HG03571 (cell line): ENCODE measurements around the gene PTGIS.

Experiments
- ATAC-seq: cut with Tn5 transposase; IDR thresholded peaks from one replicate; pipeline ENCODE4 v1.9.1; 2021; ENCODE audit not compliant: unreplicated experiment

Gene PTGIS

DNA sequence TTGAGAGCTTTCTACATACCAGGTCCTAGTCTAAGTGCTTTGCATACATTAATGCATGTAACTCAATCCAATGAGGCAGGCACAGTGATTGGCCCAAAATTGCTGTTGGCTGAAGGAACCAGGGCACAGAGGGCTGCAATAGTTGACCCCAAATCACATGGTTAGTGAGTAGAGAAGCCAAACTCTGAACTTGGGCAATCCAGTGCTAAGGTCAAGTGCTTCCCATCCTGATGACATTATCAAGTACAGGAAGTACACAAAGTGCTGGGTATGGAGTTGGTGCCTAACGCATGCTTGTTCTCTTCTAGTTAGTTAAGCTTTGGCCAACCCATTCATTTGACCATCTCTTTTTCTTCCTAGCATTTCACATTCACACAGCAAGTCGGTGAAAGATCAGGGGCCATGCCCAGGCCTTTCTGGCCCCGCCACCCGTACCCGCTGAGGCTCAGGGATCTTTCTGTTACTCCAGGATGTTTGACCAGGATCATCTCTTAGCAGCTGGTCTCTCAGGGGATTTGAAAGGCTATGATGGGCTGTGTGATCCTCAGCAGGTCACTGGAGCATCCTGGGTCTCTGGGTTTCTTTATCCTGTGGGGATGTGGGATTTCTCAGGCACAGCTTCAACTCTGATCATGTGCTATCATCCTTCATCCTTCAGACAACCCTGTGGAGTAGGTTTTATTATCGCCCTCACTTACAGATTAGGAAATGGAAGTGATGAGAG lies 92.5 kb downstream of the PTGIS start:
- ATAC-seq = no peak

DNA sequence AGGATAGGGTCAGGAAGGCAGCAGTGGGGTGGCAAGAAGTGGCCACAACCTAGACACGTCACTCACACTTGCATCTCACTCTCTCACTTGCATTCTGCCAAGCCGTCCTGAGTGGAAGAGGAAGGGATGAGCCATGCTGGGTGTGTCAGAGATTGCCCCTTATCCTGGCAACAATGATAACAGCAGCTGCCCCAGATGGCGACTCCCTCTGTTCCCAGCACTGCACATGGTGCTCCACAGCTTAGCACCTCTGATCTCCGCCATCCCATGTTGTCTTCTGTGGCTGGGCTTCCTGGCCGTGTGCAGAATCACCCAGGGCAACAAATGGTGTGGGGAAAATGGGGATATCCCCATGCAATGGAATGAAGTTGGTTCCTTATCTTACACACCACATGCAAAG lies 96.5 kb downstream of the PTGIS start:
- no peak for ATAC-seq

DNA sequence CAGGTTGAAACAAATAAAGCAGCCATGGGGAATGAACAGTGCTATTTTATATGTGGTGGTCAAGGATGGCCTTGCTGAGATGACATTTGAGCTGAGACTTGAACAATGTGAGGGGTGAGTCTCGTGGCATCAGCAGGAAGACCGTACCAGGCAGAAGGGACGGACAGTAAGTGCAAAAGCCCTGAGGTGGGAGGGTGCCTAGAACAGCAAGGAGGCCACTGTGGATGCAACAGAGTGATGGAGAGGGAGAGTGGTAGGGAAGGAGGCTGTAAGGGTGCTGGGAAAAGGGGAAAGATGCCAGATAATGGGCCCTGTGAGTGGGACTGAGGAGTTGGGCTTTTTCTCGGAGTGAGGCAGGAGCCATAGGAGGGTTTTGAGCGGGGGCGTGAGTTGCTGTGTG lies 97.0 kb downstream of the PTGIS start:
- ATAC-seq = no peak

DNA sequence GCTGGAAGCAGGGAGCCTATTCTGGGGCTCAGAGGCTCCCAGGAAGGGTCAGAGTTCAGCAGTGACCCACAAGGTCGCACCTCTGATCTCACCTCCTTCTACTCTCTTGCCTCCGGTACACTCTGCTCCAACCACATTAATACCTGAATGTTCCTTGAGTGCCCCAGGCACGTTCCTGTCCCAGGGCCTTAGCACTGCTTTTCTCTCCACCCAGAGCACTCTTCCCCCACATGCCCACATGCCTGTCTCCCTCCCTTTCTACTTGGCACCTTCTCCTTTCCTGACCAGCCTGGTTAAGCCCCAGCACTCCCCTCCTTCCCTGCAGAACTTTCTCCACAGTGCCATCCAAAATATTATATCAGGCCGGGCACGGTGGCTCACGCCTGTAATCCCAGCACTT lies 98.9 kb downstream of the PTGIS start:
- no peak for ATAC-seq

DNA sequence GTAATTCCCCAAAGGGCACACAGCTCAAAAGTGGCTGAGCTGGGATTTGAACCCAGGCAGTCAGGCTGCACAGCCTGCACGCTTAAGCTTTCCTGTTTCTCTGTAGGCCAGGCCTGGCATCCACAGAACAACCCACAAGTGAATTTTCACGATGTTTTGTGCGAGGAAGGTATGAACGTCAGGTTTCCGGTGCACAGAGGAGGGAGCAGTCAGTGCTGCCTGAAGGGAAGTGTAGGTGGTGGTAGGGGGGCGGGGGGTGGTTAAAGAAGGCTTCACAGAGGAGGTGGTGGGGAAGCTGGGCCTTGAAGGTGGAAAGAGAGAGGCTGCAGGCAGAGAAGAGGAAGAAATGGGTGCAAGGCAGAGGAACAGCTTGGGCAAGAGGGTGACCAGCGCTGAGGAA lies 99.5 kb downstream of the PTGIS start:
- no peak for ATAC-seq

DNA sequence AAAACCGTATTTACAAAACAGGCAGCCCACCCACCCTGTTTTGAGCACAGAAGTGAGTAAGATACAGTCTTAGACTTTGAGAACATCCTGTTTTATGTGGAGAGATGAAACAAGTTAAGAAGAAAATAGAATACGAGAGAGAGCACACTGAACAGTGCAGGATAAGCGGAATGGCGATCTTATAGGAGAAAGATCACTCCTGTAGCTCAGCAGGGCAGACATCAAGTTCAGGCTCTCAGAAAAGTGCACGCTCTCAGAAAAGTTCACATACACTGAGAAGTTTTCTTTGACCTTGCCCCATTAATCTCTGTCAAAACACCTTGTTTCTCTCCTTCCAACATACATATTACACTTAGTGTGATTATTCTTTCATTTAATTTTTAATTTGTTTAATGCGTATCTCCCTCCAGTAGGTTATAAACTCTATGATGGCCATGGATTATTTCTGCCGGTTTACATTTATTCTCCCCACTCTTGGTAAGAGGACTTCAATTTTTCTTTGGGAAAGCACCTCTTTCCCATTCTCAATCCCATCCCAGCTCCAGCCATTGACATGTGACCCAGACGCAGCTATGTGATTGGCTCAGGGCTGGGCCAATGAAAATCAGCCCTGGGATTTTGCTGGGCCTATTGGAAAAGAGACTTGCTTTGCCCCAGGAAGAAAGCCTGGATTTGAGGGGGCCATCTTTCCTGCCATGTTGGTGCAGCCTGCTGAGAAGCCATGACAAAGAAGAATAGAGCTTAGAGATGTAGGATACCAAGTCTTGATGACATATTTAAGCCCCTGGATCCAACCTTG lies 101.6 kb downstream of the PTGIS start:
- ATAC-seq = no peak

DNA sequence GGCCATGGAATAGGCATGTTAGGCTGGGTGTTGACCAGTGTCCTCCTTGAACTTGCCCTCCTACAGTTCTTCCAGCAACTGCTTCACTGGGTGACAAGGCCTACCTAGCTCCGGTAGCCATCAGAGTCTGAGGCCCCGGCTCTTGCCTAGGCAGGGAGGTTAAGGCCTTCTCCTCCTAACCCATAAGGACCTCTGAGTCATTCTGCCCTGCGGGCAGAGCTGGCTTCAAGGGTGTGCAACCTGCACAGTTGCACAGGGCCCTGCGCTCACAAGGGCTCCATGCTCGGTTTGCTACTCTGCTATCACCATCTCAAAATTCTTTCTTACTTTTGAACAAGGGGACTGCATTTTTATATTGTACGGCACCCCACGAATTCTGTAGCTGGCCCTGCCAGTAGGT lies 103.4 kb downstream of the PTGIS start:
- ATAC-seq = no peak

DNA sequence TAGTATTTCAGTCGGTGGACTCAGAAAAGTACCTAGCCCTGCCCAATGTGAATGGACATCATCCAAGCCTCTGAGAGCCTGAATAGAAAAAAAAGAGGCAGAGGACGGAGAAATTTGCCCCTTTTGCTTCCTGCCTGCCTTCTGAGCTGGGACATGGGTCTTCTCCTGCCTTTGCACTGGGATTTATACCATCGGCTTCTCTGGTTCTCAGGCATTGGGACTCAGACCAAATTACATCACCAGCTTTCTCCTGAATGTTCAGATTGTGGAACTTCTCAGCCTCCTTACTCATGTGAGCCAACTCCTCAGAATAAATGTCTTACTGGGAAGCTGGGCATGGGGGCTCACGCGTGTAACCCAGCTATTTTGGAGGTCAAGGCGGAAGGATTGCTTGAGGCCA lies 105.3 kb downstream of the PTGIS start:
- no peak for ATAC-seq

DNA sequence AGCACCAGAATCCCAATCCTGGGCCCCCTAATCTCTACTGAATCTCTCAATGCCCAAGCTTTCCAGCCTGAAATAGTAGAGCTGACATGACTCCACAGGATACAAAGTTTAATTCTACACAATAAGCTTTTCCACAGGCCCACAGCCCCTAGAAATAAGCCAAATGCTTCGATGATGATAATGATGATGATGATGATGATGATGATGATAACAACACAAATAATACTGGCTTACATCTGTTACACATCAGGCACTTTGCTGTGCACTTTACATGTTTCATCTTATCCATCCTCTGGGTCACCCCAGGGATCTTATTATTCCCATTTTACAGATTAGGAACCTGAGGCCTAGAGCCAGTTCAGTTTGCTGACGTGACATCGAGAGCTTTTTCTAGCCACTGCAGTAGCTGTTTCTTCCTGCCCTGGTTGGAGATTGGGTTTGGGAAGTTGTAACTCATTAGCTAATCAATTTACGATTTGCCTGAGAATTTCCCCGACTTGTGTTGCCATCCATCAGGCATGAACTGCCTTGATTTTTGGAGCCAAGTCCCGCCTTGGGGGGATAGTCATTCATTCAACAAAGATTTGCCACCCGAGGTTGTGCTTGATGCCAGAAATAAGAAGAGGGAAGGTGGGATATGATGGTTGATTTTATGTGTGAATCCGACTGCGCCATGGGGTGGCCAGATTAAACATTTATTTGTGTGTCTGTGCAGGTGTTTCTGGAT lies 105.9 kb downstream of the PTGIS start:
- no peak for ATAC-seq

DNA sequence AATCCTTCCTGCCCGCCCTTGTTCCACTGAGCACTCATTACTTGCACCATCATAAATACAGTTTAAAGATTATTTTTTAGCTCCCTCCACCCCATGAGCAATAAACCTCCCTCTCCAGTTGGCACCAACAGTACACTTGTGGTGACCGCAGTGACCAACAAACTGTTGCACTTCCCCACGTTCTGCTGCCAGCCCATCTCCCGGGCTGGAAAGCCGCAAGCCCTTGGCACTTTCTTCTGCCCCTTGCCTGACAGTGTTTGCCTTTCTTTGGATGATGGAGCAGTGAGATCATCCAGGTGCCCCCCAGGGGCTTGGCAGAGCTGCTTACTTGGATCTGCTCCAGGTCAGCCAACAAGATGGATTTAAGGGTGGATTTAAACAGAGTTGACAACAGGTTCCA lies 107.0 kb downstream of the PTGIS start:
- no peak for ATAC-seq

DNA sequence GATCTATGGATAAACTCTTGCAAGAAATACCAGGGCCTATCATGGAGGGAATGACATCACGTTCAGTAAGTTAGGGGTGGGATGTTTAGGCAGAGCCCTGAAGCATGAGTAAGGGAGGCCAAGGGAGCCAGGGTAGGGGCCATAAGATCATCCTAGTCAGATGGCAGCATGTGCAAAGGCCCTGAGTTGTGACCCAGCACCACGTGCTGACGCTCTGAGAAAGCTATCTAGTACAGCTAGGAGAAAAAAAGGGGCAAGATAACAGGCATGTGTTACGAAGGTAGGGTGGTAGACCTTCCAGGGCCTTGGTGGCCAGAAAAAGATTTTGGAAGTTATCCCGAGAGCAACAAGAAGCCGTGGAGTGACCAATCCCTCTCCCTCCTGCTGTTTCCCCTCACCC lies 107.8 kb downstream of the PTGIS start:
- no peak for ATAC-seq

DNA sequence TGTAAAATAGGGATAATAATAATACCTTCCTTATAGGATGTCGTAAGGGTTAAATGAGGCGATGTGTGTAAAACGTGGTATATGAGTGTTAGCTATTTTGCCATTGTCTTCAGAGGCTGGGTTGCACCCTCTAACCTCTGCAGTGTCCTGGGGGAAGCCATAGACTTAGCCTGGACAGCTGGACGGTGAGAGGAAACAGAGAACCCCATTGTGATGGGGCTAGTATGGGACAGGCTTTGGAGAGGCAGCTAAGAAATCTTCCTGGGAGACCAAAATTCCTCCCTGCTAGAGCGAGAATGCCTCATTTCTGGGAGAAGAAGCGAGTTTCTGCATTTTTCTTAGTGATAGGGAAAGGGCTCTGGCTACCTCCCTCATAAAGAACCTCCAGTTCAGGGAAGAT lies 108.3 kb downstream of the PTGIS start:
- ATAC-seq = no peak

DNA sequence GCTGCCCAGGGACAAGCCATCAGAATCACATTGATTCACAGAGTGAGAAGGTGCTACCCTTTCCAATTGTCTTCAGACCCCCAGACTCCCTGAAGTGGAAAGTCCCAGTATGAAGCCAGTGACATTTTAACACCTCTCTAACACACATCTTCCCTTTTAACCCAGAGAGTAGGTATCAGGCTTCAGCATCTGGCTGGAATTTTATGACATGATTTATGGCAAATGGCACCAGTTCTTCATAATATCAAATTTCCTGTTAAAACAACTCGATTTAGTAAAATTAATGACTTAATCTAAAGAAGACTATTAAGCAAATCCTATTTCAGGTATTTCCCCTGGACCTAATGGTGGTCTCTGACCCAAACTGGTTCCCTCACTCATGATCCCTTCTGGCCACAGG lies 110.5 kb downstream of the PTGIS start:
- no peak for ATAC-seq

DNA sequence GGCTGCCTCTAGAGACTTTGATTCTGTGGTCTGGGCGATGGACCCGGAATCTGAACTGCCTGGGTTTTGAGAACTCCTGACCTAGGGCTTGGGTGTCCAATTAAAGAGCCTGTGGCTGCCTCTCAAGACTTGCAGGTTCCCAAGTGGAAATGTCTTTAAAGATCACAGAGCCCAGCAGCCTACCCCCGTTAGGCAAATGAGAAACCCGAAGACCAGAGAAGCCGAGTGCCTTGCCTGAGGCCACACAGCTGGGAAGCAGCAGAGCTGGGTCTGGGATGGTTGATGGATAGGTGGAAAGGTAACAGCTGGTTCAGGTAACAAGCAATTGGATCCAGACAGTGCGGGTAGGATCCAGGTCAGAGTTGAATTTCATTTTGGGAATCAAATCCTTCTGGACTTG lies 111.3 kb downstream of the PTGIS start:
- no peak for ATAC-seq

DNA sequence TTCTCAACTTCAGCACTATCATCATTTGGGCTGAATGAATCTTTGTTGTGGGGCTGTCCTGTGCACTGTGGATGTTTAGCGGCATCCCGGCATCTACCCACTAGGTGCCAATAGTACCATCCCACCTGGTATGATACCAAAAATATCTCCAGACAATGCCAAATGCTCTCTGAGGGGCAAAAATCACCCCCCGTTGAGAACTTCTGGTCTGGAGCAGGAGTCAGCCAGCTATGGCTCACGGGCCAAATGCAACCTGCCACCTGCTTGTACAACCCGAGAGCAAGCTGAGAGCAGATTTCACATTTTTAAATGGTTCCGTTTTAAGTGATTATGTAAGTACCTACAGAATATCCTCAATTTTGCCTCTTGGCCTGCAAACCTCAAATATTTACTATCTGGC lies 112.2 kb downstream of the PTGIS start:
- no peak for ATAC-seq
